Fibroblast of upper back skin (primary cell): Measurements from ENCODE around the gene KLHL42.
A peak's percentile ranks its signal among the peaks of the same experiment; 100 is the strongest.
"Not testable (repeated sequence)": the region's sequence is repeated elsewhere in the genome, so short reads cannot be mapped to it uniquely, and the experiment has no call there.

Source experiments
- DNase-seq: peaks from one replicate; pipeline ENCODE4 v3.0.0-alpha.2; 2013

KLHL42 gene, protein sequence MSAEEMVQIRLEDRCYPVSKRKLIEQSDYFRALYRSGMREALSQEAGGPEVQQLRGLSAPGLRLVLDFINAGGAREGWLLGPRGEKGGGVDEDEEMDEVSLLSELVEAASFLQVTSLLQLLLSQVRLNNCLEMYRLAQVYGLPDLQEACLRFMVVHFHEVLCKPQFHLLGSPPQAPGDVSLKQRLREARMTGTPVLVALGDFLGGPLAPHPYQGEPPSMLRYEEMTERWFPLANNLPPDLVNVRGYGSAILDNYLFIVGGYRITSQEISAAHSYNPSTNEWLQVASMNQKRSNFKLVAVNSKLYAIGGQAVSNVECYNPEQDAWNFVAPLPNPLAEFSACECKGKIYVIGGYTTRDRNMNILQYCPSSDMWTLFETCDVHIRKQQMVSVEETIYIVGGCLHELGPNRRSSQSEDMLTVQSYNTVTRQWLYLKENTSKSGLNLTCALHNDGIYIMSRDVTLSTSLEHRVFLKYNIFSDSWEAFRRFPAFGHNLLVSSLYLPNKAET

DNA sequence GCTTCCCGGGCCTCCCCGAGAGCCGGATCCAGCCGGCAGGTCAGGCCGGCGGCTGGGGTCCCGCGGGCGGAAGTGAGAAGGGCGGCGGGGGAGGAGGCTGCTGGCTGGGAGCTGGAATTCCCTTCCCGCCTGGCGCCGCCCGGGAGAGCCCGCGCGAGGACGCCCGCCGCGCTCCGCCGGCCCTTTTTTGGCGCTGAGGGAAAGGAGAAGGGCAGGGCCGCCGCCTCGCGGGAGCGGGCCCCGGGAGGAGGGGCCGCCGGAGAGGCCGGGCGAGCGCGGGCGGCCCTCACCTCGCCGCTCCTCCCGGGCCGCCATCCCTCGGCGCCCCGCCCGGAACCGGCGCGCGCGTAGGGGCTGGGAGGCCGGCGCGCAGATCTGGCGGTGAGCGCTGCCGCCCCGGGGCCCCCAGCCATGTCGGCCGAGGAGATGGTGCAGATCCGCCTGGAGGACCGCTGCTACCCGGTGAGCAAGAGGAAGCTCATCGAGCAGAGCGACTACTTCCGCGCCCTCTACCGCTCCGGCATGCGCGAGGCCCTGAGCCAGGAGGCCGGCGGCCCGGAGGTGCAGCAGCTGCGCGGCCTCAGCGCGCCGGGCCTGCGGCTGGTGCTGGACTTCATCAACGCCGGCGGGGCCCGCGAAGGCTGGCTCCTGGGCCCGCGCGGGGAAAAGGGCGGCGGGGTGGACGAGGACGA is at the start of gene KLHL42, which contains the start of gene MANSC4:
TSS of gene KLHL42 (plus strand) at position 314 of the 692 bp plus-strand sequence. CDS start at position 412, 98 bp downstream.
TSS of gene MANSC4 (minus strand) at position 317 of the 692 bp plus-strand sequence. CDS start 8,960 bp downstream, outside the sequence.
- peak; percentile 77 for DNase-seq

DNA sequence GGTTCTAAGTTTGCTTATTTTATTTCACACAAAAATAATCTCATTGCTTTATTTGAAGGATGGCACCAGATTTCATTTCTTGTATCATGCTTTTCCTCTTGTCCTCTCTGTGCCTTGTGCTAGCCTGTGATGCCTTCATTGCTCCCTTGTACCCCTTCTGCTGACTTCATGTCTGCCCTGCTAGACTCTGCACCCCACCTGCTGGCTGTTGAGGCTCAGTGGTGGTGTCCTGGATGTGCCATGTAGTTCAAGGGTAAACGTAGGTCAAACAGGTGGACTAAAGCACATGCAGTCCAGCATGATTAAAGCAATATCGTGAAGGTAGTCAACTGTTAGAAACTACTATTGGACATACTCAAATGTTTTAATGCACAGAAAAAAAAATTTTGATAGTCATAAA is 47.8 kb upstream of the KLHL42 start:
- no peak for DNase-seq

DNA sequence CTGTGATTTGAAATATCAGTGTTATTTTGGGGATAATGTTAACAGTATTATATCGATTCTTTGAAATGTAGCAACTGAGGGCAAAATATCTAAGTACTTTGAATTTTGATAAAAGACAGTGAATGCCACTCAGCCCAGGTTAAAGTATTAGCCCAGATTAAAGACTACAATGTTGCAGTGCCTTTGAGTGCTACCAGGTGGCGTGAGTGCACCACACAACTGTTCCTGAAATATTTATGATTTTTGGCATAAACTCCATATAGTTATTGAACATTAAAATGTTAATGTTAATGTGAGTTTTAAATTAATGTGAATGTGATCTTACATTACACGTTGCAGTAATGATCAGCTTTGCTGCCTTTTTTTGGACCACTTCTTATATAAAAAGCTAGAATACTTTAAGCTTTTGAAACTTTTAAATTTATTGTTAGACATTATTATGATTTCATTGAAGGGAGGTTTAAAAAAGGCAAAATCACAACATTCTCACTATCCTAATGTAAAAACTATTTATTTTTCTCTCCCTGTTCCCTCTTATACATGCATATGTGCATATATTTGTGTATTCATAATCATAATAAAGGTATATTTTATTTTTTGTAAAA is 46.9 kb upstream of the KLHL42 start:
- peak; percentile 33 for DNase-seq

DNA sequence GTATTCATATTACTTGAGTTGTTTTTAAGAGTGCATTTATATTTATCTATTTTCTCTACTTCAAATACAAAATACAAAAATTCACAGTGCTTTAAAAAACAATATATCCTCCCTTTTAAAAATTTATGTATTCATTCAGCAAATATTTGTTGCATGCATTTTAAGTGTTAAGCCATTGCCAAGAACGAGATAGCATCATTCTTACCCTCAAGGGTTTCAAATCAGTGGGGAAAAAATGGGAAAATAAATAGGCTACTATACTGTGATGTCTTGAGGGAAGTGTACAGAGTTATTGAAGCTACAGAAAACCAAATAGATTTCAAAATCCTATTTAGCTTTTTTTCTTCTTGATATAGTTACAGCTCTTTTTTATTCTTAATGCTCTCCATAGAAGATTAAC is 46.2 kb upstream of the KLHL42 start:
- no peak for DNase-seq

DNA sequence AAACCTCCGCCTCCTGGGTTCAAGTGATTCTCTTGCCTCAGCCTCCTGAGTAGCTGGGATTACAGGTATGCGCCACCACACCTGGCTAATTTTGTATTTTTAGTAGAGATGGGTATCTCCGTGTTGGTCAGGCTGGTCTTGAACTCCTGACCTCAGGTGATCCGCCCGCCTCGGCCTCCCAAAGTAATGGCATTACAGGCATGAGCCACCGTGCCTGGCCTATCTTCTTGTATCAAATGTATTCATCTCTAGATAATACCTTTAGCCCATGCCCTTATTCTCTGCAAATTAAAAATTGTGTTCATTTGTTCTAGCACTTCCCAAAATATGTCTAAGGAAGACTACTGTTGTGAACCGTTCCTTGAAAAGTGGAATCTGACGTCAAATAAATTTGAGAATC is 45.7 kb upstream of the KLHL42 start:
- DNase-seq: not testable (repeated sequence)

DNA sequence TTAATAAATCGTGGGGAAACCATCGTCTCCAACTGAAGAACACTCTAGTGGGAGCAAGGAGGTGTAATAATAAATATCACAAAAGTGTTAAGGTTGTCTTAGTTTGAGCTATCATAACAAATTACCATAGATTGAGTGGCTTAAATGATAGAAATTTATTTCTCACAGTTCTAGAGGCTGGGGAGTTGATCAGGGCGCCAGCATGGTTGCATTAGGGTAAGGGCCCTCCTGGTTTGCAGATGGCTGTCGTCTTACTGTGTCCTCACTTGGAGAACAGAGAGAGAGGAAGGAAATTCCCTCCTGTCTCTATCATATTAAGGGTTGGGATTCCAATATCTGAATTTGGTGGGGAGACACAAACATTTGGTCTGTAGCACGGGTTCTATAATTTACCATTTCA is 36.4 kb upstream of the KLHL42 start:
- no peak for DNase-seq

DNA sequence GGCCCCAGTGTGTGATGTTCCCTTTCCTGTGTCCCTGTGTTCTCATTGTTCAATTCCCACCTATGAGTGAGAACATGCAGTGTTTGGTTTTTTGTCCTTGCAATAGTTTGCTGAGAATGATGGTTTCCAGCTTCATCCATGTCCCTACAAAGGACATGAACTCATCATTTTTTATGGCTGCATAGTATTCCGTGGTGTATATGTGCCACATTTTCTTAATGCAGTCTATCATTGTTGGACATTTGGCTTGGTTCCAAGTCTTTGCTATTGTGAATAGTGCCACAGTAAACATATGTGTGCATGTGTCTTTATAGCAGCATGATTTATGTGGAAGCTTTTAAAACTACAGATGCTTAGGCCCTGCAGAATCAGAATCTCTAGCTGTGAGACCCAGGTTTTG is 34.3 kb upstream of the KLHL42 start:
- not testable (repeated sequence) for DNase-seq

DNA sequence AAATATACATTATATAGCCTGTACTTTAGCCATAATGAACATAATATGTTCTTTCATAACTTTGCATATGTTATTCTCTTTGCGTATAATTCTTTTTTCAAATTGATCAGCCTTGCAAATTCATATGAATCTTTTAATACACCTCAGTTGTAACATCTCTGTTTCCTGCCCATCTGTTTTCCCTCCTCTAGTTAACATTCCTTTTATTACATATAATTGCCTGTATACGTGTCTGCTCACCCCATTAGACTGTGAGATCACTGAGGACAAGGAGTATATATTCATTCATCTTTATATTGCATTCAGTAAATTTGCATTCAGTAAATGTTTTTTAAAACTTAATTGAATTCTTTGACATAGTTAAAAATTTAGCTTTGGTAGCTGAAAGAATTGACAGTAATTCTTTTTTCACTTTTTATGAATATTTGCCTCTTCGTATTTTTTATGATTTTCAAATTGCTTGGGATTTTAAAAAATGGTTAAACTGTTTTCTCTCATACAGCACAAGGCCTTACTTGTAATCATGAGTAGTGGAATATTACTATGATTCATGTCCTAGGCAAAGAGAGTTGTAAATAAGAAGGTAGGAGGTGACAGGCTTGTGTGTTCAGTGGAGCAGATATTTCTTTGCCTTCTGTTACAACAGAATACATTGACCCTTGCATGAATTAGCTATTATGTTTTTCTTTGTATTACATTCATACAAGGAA is 32.8 kb upstream of the KLHL42 start:
- DNase-seq: no peak

DNA sequence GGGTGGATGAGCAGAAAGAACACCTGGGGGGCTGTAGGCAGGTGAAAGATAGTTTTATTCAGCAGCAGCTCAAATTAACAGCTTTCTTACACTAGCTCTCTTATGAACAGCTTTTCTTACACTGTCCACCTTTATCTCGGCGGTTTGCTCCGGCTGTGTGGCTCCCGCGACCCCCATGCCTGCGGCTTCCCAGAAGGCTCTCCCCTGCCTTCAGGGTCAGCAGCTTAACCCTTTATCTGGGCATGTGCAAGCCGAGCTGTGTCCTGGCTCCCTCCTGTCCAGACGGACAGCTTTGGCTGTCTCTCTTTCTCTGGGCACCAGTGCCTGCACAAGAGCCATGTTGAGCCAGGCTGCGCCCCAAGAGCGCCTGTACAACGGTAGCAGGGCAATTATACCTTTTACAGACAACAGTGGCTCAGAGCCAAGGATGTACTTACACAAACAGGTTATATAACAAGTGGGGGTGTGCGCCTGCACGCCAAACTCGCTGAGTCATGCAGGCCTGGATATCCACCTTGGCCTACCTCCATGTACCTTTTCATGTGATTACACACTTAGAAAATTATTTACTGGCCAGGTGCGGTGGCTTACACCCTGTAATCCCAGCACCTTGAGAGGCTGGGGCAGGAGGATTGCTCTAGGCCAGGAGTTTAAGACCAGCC is 28.5 kb upstream of the KLHL42 start:
- DNase-seq: no peak

DNA sequence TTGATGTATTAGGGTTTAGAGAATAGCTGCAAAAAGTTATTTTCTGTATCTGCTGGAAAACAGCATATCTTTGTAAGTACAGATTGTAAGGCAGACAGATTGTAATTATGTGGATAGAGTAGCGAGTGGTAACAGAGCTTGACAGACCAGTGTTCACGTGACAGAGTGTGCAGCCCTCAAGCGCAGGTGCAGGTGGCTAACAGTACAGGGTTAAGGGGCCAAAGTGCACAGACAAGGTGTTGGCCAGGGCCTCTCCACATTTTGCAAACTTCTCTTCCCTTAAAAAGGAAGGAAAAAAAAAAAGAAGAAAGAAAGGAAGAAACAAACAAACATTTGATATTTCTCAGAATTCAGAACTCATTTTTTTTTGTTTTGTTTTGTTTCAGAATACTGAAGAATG is 25.2 kb upstream of the KLHL42 start:
- no peak for DNase-seq

DNA sequence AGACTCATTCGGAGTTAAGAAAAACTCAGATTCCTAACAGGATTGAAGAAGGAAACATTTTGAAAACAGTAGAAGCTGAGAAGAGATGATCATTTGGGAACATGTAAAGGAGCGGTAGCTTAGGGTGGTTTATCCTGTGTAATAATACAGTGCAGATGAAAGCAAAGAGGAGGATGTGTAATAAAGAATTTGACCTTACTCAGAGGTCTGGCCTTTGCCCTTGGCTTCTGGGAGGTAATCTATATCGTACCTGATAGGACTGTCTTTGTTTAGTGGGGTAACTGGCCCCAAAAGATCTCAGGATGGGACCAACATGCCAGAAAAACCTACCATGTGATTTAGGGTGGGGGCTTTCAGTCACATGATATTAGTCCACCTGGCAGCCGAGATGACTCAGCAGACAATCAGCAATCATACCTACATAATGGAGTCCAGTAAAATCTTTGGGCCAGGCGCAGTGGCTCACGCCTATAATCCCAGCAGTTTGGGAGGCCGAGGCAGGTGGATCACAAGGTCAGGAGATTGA is 23.3 kb upstream of the KLHL42 start:
- no peak for DNase-seq

DNA sequence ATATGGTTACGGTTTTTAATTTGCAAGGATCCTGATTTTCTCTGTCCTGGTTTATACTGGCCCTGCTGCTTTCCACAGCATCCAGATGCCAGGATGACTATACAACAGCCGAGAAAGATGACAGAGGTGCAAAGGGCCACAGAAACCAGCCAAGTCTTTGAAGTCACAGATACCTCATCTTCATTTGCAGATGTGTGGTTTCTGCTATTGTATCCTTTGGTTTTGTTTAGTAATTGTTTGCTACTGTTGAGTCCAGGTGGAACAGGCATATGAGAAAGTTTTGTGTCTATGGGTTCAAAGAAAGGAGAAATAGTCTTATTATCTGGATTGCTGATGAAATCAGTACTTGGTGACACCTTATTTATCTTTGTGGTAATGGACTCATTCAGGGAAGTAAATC is 17.3 kb upstream of the KLHL42 start:
- no peak for DNase-seq

DNA sequence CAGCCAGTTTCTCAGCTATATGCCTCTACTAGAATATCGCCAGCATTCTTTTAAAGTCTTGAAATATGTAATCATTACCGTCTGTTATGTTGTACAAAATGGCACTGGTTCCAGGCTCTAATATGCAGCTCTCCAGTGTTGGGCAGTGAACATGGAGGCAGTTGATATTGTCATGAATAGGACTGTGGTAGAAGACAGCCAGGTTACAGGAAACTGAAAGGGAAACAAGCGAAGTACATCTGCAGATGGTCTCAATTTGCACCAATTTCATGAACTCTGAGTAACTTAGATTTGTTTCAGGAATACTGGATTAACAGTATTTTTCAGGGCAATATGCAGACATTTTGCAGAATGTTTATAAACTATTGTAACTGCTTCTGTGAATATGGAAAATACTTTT is 13.4 kb upstream of the KLHL42 start:
- DNase-seq: no peak

DNA sequence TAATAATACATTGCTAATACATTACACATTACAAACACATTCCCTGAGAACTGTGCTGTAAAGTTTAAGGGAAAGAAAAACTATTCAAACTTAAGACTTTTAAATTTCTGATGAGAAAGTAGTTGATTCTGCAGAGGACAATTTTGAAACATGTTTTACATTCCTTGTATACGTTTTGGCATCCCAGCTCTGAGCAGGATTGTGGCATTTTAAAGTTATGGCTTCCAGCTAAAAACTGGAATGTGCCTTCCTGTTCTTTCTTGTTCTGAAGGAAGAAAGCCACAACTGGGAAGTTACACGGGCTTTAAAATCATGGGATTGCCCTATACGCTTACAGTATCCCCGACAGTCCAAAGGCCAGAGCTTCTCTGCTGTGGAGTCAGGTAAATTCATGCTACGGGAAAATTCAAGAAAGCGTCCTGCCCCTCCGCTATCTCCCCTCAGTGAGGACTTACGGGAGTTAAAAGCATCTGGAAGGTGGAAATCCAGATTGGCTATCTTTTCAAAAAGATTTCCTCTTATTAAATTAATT is 10.8 kb upstream of the KLHL42 start:
- DNase-seq: peak; percentile 34

DNA sequence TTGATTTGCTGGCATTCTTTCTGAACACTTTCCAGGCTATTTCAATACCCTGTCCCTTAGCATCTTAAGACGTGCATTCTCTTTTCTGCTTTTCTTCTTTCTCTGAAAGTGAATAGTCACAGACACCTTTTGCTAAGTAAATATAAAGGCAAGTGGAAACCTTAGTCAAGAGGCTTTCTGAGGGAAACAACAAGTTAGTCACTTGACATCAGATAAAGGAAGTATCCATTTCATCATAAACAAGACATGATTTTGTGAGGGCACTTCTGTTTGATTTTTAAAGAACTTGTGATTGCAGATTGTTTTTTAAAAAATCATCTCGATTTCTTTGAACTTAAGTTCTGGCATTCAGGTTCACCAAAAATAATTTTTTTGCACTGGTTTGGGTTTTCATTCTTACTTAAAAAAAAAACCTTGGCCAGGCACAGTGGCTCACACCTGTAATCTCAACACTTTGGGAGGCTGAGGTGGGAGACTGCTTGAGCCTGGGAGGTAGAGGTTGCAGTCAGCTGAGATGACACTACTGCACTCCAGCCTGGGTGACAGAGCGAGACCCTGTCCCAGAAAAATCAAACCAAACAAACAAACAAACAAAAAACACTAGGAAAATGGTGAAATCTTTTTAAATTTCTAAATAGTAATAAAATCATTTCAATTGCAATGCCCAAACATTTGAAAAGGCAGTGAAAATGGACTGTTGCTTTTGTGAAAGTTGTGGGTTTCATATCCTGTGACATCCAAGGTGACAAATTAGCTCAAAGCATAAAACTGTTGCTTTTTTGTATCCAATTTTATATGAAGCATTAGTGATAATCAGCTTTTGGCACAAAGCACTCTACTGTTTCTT is 8.3 kb upstream of the KLHL42 start:
- DNase-seq: no peak

DNA sequence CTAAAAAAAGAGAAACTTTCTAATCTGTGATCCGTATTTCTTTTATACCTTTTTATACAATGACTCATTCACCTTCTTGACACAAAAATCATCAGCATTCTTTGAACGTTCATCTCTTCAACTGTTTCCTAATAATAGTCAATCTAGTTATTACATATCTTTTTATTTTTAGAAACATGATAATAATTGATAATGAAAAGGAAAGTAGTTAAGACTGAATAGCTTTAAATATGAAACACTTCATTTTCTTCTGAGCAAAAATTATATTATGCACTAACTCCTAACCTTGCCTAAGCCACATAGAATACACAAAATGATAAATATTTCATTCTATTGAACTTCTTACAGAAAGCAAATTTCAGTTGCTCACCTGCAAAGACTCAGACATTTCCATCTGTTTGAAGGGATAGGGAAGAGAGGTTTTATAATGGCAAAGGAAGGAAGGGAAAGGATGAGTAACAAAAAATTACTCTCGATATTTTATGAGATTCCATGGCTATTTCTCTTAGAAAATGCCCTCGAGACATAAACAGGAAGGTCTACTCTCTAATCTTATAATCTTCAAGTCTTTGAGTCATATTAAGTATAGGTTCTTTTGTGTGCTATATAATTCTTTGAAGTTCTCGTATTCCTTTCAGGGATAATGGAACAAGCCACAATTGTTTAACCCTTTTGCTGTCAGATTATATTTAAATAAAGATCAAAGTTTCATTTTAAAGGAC is 7.5 kb upstream of the KLHL42 start:
- DNase-seq: peak; percentile 16

DNA sequence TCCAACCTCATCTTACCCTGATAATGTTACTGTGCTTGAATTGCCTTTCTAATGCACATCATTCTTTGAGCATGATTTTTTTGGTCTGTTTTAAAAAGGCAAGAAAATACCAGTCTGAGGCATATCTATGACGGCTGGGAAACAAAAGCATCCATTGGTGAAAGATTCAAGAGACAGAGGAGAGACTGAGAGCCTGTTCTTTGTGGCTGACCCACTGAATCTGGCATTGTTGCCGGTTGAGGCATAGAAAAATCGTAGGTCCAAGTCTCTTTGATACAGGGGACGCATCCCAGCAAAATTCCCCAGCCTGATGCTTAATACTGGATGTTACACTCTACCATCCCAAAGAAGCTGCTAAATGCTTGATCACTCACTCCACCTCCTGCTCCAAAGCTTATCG is 2.9 kb upstream of the KLHL42 start:
- DNase-seq: no peak

DNA sequence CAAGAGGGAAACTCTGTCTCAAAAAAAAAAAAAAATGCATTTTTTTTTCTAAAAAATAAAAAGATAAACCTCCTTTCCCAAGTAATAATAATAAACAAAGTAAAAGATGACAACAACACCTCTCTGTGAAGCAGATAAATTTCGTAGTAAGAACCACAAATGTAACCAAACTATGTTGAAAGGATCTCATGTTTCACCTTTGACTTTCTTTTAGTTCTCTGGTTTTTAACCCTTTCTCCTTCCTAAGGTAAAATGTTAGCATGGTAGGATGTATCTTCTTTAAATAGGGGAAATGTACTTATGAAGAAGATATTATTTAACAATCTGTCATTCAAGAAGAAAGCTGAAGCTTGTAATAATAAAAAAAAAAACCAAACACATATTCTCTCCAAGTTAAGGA is 1.8 kb upstream of the KLHL42 start:
- no peak for DNase-seq

DNA sequence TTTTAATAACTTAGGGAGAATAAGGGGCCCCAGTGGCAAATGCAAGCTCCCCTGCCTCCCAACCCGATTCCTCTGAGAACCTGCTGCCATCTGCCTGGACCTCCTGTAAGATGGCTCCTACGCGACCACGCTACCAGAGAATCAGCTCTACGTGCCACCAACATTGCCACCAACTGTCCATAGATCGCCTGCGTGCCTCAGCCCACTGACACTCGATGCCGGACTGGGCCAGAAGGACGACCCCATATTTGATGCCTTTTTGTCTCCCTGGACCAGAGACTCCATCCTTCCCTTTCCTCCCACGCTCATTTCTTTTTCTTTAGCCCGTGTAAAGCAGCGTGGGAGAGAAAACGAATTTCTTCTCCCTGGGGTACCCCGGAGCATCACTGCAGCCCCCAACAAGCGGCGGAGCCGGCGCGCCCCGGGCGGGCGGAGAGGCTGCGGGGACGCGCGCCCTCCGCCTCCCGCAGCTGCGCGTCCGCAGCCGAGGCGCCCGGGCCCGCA is 565 bp upstream of the KLHL42 start:
- DNase-seq: peak; percentile 15
